GM18508 (cell line): ENCODE measurements around the gene SNX25.
"Not testable (repeated sequence)": the region's sequence is repeated elsewhere in the genome, so short reads cannot be mapped to it uniquely, and the experiment has no call there.

ENCODE experiments used
- ATAC-seq: cut with Tn5 transposase; IDR thresholded peaks from one replicate; pipeline ENCODE4 v1.9.1; 2021; ENCODE audit warnings: moderate number of reproducible peaks; ENCODE audit not compliant: insufficient read depth, unreplicated experiment

Gene SNX25

GRCh38 chr4:185332575-185333464 lies 123.4 kb downstream of the SNX25 start:
- no peak for ATAC-seq

GRCh38 chr4:185334326-185334725 lies 124.9 kb downstream of the SNX25 start:
- no peak for ATAC-seq

- ATAC-seq = no peak
Observed at GRCh38 chr4:185335579-185335978, 126.2 kb downstream of the SNX25 start.

- ATAC-seq = no peak
Observed at GRCh38 chr4:185339941-185340340, 130.5 kb downstream of the SNX25 start.

GRCh38 chr4:185341377-185341776 lies 132.0 kb downstream of the SNX25 start:
- no peak for ATAC-seq

GRCh38 chr4:185341841-185342240 lies 132.4 kb downstream of the SNX25 start:
- ATAC-seq = no peak

- no peak for ATAC-seq
Observed at GRCh38 chr4:185343726-185344581, 134.6 kb downstream of the SNX25 start.

GRCh38 chr4:185344743-185345538 lies 135.5 kb downstream of the SNX25 start:
- ATAC-seq = no peak

GRCh38 chr4:185346975-185347601 lies 137.7 kb downstream of the SNX25 start:
- ATAC-seq = no peak

- ATAC-seq = no peak
Observed at GRCh38 chr4:185351691-185352090, 142.3 kb downstream of the SNX25 start.

- ATAC-seq = no peak
Observed at GRCh38 chr4:185352202-185352601, 142.8 kb downstream of the SNX25 start.

GRCh38 chr4:185352741-185353140 lies 143.3 kb downstream of the SNX25 start:
- ATAC-seq = no peak

GRCh38 chr4:185357211-185357610 lies 147.8 kb downstream of the SNX25 start:
- ATAC-seq = no peak

GRCh38 chr4:185357733-185358440 lies 148.5 kb downstream of the SNX25 start:
- ATAC-seq = no peak

- ATAC-seq = no peak
Observed at GRCh38 chr4:185358514-185358913, 149.1 kb downstream of the SNX25 start.

- ATAC-seq = no peak
Observed at GRCh38 chr4:185358959-185359358, 149.6 kb downstream of the SNX25 start.

- ATAC-seq = no peak
Observed at GRCh38 chr4:185359767-185360446, 150.5 kb downstream of the SNX25 start.

GRCh38 chr4:185361872-185362271 lies 152.5 kb downstream of the SNX25 start:
- ATAC-seq = no peak

- not testable (repeated sequence) for ATAC-seq
Observed at GRCh38 chr4:185362570-185362969, 153.2 kb downstream of the SNX25 start.
